ENCODE data around the gene RIC8B. TPM values are rescaled to one million over a fixed set of nuclear protein-coding genes. Genes with fewer than 3 reads are reported as not detected.

RIC8B gene
- total RNA-seq, 2 experiments from 2014 or later: 9.6 to 11.9 TPM

DNA sequence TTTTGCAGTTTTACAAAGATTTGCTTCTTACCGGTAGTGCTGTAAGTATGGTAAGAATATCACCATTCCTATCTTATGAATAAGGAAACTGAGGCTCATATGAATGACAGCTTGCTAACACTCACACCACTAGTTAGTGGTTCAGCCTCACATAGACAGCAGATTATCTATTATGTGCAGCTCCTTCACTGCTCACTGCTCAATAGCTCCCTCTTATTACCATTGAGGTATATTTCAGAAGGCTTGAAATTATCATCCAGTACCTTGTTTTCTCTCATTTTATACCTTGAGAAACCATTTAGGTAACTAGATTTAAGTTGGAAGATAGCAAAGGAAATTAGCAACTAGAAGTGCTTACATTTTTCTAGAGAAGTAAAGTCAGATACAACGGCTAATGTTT, 15.5 kb downstream of the RIC8B start:
- CTCF ChIA-PET: no interaction called here

DNA sequence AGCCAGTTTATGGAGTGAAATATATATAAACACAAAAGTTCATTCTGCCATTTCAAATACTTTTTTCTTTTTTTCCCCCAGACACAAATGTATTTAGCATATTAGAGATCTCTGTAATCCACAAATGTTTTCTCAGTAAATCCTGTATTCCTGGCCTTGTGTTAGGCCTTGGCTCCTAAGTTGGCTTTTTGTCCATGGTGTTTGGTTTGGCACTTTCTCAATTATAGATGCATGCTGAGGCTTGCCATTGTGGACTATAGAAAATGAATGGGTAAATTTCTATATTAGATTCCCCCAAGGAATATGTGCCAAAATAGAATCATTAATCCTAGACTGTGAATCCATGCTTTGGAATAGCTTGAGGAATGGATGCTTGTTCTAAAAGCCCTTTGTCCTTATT, 17.0 kb downstream of the RIC8B start:
- CTCF ChIA-PET: no interaction called here
- POLR2A ChIA-PET: interaction anchor here (0.5 kb wide), 1 partner anchor 13 kb away, joined by 3 read pairs; no protein-coding TSS in a partner anchor

More for the DNA sequence above, 15.5 kb downstream of the RIC8B start:
- POLR2A ChIA-PET: no interaction called here

DNA sequence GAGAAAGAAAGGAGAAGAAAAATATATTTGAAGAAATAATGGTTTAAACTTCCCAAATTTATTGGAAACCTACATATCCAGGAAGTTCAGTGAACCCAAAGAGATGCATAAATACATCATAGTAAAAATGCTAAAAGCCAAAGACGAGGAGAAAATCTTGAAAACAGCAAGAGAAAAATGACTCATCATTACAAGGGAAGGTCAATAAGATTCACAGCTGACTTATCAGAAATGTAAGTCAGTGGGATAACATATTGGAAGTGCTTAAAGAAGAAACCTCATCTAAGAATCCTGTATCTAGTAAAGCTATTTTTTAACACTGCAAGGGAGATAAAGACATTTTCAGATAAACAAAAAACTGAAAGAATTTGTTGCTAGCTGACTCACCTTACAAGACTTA, 19.9 kb downstream of the RIC8B start:
- ChIA-PET CTCF (no interaction called here), POLR2A (no interaction called here)

DNA sequence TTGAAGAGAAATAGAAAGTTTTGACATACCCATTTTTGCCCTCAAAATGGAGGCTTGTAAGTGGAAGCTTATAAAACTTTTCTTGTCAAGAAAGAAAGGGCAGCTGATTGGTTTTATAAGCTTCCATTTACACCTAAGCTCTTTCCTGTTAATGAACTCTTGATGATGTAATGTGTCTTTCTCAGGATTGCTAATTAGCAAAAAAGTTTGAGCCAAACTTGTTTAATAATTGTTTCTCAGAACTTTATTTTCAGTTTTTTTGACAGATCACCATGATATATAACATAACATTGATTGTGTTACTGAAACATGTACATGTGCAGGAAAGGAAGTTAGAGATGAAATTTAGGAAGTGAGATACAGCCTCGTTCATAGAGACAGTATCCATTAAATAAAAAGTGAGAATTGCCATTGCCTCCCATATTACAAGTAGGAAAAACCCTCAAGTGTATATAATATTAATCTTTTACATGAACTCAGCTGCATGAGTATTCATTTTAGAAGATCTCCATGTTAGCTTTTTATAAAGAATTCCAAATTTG, 26.8 kb downstream of the RIC8B start:
- ChIA-PET CTCF (no interaction called here), POLR2A (no interaction called here)

DNA sequence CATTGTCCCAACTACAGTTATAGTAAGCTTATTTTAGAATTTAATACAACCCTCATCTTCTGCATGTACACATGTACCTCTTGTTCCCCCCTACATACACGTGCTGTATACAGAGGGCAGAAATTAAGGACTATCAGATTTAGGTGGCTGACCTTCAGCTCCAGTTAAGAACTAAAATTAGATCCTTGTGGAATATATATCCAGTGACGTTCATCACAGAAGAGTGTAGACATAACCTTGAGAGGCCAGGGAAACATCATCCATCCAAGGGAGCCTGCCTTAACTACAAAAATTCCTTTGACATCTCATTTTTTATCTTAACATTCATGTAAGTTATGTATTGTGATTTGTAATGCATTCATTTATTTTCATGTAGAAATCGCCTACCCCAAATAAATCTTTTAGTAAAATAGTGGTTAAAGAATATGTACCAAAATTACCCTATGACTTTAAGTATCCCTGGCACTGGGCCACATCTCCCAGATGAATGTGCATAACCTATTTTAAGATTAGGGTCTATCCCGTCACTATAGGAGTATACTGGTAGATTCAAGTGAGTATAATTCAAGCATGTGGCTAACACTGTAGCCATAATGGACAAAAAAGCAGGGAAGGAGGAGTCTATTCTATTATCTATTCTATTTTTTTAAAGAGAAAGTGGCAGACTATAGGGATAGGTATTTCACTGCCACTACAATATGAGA, 27.5 kb downstream of the RIC8B start:
- CTCF ChIA-PET: no interaction called here

DNA sequence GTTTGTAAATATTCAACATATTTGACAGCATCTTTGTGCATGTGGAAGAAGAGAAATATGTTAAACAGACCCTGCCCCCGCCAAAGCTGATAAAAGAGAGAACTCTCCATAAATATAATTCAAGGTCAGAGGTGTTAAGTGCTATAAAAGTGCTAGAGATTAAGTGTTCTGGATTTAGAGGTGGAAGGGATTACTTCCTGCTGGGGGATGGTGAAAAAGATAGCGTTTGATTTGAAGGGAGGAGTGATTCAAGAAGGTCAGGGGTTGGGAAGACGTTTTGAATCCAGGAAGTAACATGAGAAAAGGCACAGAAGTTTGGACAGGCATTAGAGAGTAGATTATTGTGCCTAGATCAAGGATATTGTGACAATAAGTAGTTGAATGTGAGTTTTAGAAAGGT, 30.2 kb downstream of the RIC8B start:
- CTCF ChIA-PET: no interaction called here
- POLR2A ChIA-PET: no interaction called here

More for the DNA sequence above, 27.5 kb downstream of the RIC8B start:
- POLR2A ChIA-PET: no interaction called here

DNA sequence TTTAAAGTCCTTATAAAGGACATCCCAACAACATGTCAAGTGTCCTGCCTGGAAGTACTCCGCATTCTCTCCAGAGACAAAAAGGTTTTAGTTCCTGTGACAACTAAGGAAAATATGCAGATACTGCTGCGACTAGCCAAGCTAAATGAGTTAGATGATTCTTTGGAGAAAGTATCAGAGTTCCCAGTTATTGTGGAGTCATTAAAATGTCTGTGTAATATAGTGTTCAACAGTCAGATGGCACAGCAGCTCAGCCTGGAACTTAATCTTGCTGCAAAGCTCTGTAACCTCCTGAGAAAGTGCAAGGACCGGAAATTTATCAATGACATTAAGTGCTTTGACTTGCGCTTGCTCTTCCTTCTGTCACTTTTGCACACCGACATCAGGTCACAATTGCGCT, 40.2 kb downstream of the RIC8B start:
- POLR2A ChIA-PET: no interaction called here

DNA sequence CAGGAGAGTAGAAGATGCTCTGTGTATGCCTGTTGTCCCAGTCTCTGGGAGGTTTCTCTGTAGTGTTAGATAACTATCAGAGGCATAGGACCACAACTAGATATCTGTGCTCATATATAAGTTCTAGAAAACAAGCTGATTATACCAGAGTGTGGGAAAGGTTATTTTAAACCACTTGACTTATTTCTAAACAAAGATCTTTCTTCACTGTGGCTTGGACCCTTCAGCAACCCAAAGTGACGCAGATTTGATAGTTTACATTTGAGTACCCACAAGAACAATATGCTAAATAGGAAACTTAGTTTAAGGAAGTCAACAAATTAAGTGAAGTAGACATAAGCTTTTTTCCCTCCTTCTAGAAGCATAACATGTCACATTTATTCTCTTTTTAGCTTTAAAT, 41.3 kb downstream of the RIC8B start:
- ChIA-PET CTCF (interaction anchor here (0.6 kb wide), 1 partner anchor 101 kb away, joined by 3 read pairs; no protein-coding TSS in a partner anchor), POLR2A (no interaction called here)

More for the DNA sequence above, 40.2 kb downstream of the RIC8B start:
- CTCF ChIA-PET: no interaction called here

DNA sequence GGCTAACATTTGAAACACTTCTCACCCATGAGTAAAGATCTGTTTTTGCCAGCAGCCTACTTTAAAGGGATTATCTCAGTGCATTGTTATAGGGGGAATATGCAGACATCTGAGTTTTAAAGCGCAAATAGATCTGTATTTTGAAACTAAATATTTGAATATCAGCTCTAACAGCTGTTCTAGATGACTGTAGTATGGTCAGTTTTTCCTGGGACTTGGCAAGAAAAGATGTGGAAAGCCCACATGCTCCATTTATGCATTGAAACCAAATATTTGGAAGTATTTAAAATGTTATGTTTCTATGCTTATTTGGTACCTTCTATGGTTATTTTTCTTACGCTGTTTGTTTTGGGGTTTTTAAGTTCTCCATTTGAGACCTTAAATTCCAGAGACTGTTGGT, 41.7 kb downstream of the RIC8B start:
- ChIA-PET POLR2A (no interaction called here), CTCF (interaction anchor here (0.6 kb wide), 2 partner anchors 22 to 100 kb away, joined by 3 to 4 read pairs; no protein-coding TSS in a partner anchor)

DNA sequence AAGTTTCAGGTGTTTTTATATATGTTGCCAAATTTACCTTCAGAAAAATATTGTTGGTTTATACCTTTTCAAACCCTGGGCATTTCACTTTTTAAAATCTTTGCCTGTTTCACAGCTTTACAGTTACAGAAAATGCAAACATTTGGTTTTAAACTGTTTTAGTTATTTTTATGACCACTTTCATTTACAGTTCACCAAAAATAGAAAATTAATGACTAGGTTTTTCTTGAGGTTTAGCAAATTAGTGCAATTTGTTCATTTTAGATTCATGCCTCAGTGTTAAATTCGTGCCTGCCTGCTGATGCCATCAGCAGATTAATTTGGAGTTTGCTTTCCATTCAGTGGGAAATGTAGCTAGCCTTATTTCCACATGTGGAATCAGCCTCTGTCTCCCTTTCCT, 45.5 kb downstream of the RIC8B start:
- POLR2A ChIA-PET: no interaction called here
- CTCF ChIA-PET: no interaction called here

DNA sequence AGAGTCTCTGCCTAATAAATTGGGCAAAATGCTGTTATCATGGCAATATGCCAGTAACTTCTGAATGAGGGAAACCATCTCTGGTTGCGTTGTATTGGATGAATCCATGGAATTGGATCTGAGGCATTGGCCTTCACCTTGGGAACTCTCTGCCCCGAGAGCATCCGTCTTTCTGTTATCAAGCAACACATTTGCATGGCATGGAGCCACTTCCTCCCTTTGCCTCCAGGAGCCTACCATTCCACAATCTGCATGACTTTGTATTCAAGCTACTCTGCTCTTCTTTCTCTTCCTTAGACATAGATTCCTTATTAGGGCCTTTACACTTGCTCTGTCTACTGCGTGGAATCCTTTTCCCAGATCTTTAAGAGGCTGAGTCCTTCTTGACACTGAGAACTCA, 57.2 kb downstream of the RIC8B start:
- POLR2A ChIA-PET: no interaction called here

DNA sequence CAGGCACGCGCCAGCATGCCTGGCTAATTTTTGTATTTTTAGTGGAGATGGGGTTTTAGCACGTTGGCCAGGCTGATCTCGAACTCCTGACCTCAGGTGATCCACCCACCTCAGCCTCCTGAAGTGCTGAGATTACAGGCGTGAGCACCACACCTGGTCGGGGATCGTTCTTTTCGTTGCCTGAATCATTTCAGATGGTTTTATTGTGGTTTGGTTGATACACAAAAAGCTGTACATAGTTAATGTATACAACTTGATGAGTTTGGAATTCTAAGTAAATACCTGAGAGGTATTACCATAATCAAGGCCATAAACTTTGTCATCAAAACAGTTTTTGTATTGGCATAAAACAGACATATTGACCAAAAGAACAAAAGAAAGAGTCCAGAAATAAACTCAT, 63.3 kb downstream of the RIC8B start:
- POLR2A ChIA-PET: no interaction called here
- CTCF ChIA-PET: no interaction called here

More for the DNA sequence above, 57.2 kb downstream of the RIC8B start:
- CTCF ChIA-PET: interaction anchor here (1.2 kb wide), 1 partner anchor 273 kb away, joined by 3 read pairs; no protein-coding TSS in a partner anchor

DNA sequence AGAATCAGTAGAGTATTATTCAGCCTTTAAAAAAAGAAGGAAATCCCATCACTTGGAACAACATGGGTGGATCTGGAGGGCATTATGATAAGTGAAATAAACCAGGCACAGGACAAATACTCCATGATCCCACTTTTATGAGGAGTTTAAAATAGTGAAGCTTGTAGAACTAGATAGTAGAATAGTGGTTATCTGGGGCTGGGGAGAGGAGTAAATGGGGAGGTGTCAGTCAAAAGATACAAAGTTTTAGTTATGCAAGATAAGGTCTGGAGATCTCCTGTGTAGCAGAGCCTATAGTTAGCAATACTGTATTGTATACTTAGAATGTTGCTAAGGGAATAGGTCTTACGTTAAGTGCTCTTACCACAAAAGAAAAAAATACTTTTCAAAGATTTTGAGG, 64.9 kb downstream of the RIC8B start:
- ChIA-PET CTCF (no interaction called here), POLR2A (no interaction called here)

DNA sequence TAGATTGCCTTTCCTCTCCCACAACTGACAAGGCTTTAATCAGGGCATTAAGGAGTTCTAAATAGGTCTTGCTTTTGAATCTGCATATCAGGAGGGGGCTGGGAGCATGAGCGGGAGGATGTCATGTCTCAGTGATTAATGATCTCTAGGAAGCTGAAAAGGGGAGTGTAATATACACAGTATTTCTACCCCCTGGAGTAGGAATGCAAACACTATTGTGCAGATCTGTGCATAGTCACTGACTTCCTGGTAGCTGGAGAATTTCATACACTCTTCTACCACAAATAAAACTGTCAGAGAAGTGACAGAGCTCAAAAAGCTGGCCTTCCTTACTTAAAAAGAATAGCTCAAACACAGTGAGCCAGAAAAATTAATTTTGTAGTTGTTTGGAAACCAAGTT, 65.8 kb downstream of the RIC8B start:
- POLR2A ChIA-PET: no interaction called here
- CTCF ChIA-PET: no interaction called here

DNA sequence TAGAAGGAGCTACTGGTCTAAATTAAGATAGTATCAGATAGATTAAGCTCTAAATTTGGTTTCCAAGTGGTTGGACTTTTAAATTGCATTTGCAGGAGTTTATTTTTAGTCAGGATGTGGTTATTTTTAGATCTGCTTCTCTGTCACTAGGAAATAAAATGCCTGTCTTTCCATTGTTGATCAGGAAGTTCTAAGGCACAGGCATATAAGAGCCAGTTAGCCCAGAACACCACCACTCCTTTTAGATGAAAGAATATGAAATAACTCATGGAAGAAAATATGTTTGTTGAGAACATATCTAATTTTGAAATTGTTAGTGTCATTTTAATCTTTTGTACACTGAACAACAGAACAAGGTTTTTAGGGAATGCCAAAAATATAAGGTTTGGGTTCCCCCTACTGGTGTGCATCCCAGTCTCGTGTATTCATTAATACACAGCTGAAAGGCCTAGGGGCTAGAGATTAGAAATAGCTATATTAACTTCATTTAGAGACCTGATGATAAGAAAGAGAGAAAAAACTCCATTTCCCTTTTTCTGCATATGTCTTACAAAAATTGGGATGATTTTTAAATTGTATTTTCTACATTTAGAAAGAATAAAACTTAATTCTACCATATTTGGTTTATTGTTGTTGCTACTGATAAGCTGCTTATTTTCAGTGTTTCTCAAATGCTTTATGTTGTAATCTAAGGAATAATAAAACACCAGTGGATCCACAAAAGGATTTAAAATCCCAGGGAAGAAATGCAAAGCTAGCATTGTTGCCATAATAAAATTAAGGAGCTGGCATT, 67.2 kb downstream of the RIC8B start:
- POLR2A ChIA-PET: no interaction called here
- CTCF ChIA-PET: interaction anchor here (0.9 kb wide), 1 partner anchor 74 kb away, joined by 3 read pairs; no protein-coding TSS in a partner anchor

DNA sequence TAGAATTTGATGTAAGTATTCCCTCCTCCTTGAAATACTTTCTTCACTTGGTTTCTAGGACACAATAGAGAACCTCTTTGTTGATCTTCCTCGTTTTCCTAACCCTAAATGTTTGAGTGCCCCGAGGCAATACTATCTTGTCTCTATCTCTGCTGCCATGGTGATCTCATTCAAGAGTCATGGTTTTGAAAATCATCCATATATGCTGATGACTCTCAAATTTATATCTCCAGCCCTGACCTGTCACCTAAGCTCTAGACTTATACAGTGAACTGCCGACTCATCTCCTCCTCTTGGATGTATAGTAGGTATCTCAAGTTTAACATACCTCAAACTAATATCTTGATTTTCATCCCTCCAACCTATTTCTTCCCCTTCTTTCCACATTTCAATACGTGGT, 71.4 kb downstream of the RIC8B start:
- ChIA-PET POLR2A (no interaction called here), CTCF (no interaction called here)

DNA sequence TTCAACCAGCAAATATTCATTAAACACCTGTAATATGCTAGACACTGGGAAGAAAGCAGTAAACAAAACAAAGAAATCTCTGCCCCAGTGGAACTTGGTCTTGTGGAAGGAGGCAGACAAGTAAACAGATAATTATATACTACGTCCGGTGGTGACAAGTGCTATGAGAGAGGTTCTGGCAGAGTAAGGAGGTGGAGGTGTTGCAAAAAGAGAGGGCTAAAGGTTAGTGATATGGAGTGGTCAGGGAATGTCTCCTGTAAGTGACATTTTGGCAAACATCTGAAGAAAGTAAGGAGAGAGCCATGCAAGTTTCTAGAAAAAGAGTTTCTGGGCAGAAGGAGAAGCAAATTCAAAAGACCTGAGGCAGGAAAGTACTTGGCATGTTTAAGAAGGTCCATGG, 73.4 kb downstream of the RIC8B start:
- ChIA-PET POLR2A (no interaction called here), CTCF (no interaction called here)

DNA sequence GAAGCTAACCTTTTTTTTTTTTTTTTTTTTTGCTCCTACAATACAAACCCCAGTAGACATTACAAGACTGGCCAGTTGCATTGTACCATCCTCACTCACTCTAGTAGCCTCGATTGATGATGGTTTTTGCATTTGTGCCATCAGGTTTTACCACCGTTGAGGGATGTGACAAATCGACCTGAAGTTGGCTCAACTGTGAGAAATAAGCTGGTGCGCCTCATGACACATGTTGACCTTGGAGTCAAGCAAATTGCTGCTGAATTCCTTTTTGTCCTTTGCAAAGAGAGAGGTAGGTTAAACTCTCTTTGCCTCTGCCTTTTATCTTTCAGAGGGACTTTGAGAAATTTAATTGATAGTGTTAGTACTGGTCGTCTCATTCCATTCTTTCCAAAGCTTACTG, 76.8 kb downstream of the RIC8B start:
- ChIA-PET CTCF (no interaction called here), POLR2A (no interaction called here)

DNA sequence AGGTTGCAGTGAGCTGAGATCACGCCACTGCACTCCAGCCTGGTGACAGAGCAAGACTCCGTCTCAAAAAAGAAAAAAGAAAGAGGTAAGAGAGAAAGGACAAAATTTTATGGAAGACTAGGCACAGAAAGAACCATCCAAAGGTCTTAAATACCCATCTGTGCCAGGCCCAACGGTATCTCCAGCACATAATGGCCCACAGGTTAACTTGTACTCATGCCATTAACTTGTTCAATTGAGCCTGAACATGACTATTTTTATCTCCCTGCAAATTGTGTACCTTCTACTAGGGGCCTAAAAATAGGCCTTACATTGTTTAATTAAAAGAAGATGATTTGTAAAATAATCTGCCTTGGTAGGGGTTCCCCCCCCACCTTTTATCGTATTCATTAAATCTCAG, 80.2 kb downstream of the RIC8B start:
- ChIA-PET POLR2A (no interaction called here), CTCF (no interaction called here)

DNA sequence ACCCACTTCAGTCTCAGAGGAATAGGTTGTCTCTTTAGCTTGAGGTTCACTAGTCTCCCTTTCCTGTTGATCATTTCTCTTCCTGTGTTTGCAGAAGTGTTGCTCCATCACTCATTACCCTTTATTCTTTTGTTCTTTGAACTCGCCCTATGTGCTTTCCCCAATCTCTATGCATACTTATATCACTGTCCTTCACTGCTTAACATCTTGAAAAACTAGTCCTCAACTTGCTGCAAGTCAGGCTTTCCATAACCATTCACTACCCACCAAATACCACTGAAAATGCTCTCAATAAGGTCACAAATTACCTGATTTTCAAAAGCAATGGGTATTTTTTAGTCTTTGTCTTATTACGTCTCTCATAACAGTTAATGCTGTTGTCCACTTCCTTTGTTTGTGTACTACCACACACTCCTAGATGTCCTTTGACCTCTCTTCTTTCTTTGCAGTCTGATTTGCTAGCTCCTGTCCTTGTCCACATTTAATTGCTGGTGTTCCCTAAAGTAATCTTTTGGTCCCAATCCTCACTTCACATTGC, 80.8 kb downstream of the RIC8B start:
- CTCF ChIA-PET: no interaction called here
- POLR2A ChIA-PET: no interaction called here

Measured in activated CD8-positive, alpha-beta memory T cell treated with anti-CD3 and anti-CD28 coated beads for 36 hours (primary cell).